Activated CD4-positive, alpha-beta T cell treated with anti-CD3 and anti-CD28 coated beads, Interleukin-2, amount 50 U/mL, for 16 hours (primary cell): ENCODE measurements around the gene SLC35A2.

Source experiments
- DNase-seq: peaks from one replicate; pipeline ENCODE4 v3.0.0-alpha.2; 2020

The SLC35A2 gene

DNA sequence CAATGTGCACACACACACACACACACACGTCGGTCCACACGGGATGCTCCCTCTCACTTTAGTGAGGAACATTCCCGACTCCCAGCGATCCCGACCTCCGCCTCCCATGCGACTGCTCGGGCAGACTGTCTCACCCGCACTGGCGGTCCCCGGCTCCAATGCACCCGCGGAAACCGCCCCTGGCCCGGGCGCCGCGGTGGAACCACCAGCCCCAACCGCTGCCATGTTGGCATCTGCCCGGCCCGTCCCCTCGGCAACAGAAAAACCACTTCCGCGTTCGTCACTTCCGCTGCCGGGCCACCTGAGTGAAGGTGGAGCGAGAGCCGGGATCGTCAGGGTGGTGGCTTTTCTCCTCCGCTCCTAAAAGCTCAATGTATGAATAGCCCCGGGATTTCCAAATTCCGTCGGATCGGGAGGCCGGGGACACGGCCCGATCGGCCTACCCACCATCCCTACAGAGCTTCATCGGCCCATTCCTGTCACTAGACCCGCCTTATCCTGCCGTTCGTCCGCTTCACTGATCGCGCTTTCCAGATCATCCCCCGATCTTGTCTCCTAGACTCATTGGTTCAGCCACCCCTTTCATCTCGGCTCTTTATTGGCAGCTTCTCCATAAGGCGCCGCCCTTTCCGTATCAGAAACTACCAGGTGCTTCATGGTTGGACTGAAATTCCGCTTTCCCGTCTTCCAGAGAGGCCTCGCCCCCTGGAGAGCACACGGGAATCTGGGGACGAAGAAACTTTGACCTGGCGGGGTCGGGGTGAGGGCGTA lies at the start of gene SLC35A2:
SLC35A2 (minus strand) TSS at position 235 of the 771 bp plus-strand sequence; CDS start at position 225, 10 bp downstream.
- peak; percentile 87 for DNase-seq

DNA sequence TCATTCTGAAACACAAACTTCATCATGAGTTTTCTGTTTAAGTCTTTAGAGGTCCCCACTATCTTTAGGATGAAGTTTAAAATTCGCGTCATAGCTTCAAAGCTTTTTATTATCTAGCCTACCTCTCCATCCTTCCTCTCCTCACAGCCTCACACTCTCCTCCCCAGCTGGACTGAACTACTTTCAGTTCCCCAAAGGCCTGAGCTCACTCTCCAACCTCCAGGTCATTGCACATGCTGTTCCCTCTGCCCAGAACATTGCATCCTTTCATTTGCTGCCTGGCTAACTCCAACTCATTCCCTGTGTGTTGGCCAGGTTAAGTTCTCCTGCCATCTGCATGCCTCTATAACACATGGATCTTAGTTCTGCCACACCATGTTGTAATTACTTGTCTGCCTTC lies 48.8 kb upstream of the SLC35A2 start:
- no peak for DNase-seq

DNA sequence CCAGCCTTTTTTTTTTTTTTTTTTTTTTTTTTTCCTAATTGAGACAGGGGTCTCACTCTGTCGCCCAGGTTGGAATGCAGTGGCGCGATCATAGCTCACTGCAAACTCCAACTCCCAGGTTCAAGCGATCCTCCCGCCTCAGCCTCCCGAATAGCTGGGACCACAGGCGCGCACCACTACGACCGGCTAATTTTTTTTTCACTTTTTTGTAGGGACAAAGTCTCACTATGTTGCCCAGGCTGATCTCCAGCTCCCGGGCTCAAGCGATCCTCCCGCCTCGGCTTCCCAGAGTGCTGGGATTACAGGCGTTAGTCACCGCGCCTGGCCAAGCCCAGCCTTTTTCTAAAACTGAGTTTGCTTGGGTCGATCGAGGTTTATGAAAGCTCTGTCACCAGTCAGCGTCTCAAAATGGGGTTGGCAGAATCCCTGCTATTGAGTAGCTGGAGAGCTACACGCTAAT lies 47.2 kb upstream of the SLC35A2 start:
- DNase-seq = no peak

DNA sequence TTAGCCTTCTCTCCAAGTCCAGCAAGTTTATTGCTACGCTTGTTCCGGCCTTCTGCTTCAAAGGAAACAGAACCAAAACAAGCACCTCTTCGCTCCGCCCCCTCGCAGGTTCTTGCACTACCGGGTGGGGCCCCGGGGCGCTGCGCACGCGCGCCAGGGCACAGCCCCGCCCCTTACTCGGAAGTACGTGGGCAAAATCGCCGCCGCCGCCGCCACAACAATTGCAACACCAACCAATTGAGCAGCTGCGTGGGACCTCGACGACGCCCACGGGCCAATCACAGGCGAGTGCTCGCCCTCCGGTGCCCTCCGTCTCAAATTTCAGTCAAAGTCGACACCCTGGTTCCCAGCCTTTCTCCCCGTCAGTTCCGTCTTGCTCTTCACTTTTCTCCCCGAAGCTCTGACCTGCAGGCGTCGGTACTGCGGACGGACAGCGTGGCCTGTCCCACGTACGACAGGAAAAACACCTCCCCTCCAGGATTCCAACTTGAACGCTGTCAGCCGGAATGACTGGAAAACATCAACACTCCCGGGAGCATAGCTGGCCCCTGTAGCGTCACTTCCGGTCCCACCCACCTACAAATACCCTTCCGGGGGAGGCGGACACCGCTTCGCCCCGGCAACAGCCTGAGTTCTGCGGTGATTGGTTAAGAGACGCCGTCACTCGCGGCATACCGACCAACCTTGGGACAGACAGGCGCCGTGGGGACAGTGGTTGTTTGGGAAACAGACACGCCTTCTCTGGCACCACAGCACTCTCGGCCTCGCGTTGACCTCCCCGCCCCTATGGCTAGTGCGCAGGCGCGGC lies 46.6 kb upstream of the SLC35A2 start:
- DNase-seq = peak; percentile 95

DNA sequence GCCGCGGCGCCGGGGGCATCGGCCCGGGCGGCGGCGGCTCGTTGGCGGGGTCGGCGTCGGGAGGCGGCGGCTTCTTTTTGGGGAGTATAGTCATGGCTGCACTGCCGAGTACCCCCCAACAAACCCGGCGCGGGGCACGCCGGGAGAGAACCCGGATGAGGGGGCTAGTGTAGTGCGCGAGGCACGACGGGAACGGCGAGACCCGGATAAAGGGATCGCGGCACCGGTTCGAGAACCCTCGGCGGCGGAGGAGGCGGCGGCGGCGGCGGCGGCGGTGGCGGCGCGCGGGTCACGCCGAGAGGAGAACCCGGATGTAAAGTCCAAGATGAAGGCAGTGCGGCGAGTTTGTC lies 46.0 kb upstream of the SLC35A2 start, which contains the start of gene OTUD5:
OTUD5 (minus strand) TSS at position 131 of the 350 bp plus-strand sequence; CDS start at position 94, 37 bp downstream.
- peak; percentile 72 for DNase-seq

DNA sequence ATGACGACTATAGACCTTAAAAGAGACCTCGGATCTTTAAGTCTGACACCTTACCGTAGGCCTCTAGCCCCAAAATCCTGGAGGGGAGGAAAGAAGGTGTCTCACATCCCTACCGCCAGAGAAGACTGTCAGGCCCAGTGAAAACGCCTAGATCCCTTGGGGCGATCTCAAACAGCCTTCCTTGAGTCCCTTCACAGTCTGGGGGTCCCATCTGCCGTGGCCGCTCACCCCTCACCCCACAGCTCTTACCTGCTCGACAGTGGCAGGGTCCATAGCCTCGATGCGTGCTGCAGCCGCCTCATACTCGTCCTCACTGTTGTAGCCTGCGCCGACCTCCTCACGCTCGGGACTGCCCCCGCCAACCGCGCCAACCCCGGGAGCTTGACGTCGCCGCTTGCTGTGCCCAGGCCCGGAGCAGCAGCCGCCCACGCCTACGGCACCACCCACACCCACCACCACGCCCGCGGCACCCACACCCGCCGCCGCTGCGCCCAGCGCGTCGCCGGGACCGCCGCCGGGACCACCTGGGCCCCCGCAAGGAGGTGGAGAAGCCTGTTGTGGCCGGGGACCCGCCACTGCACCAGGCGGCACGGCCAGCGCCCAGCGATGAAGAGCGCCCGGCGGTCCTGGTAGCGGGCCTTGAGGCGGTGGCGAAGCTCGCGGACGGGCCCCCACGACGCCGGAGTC lies 45.4 kb upstream of the SLC35A2 start:
- peak; percentile 33 for DNase-seq

DNA sequence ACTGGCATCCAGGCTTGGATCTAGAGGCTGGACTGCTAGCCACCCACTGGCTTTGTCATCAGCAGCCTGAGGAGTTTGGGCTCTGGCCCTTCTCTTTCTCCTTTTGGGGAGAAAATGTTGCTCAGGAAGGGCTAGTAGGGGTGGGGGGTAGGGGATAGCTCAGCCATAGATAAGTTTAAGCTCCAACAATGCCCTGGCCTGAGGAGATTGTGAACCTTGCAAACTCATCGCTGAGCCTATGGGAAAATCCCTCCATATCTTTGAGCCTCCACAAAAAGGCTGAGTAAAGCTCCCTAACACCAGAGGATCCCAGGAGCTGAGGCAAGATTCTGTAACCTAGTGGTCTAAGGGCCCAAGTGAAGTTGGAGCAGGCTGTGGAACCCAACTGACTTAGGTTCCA lies 37.1 kb upstream of the SLC35A2 start:
- DNase-seq = no peak

DNA sequence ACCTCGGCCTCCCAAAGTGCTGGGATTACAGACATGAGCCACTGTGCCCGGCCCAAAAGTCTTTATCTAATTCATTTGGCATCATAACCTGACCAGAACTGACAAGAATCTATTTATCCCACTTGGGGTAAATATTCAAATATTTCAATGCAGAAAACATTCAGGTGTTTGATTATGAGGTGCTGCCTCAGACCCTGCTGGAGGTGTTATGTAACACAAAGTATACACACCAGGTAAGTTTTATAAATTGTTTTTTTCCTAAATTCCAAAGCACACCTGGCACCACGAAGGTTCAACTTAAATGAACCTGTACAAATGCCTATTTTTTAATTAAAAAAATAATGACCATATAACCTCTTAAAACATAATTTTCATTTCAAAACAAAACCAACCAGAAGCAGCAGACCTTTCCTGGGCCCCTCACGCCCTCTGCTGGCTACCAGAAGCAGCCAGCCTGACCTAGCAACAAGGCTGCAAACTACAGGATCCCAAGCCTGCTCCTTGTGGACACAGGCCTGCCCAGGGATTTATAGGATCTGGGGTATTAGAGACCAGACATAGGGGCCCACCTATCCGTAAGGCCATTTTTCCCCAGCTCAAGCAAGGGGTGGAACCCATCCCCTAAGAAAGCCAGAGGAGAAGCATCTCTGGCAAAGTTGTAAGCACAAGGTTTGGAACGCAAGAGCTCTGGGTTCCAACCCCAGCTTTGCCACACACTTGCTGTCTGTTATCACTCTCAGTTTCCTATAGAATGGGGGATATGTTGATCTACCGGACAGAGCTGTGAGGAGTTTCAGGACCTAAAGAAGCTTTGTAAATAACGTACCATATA lies 34.3 kb upstream of the SLC35A2 start:
- DNase-seq = peak; percentile 60

DNA sequence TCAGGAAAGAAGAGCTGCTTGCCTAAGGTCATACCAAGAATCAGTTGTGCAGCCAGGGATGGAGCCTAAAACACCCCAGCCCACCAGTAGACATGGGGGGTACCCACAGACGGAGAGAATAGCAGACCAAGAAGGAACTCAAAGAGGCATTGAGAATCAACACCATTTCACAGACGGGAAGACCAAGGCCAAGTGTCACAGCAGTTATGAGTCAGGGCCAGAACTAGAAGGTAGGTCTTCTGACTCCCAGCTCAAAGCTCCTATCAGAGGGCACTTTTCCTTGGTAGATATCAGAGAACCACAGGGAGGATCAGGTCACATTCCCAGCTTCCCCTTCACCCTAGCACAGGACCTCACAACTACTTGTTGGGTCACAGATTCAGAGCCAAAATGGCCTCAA lies 31.4 kb upstream of the SLC35A2 start:
- DNase-seq = peak; percentile 45

DNA sequence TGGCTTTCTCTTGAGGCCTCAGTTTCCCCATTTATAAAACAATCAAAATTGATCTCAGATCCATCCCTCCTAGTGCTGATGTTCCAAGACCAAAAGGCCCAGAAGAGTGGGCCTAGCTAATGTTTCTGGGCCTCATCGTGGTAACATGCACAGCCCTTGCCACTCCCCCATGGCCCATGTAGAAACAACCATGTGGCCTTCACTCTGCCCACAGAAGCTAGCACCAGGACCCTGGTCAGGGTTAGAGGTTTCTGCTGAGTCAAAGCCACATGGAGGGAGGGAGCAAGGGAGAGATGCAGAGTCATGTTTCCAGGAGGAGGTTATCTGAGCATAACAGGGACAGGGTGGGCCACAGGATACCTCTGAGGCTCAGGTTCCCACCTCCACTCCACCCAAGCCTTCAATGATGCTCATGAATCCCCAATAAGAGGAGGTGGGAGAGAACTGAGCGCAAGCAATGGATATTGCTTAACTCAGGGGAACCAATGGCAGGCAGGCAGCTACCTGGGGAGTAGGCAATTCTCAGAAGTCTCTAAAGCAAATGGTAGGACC lies 29.0 kb upstream of the SLC35A2 start:
- peak; percentile 63 for DNase-seq

DNA sequence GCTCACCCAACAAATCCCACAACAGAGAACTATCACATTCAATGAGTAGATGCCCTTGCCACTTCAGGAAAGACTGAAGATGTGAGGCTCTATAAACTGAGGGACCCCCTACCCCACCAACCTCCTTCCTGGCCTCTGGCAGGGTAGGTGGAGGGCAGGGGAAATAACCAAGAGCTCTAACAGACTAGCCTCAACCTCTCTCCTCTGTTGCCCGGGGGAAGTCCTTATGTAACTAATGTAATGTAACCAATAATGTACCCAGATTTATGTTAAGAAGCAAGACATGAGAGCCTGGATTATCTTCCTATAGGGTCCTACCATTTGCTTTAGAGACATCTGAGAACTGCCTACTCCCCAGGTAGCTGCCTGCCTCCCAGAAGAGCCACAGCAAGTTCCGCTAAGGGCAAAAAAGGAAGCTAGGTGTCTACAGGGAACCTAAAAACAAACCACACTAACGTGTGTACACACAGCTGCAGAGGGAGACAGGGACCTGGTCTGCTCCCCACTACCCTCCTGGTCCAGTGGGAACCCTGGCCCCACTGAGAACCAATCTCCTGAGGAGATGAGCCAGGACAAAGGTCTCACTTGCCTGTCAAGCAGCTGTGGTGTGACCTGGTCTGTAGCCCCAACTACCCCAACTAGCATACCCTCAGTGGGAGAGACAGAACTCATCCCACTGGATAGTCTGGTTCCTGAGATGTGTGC lies 28.2 kb upstream of the SLC35A2 start:
- DNase-seq = peak; percentile 34

DNA sequence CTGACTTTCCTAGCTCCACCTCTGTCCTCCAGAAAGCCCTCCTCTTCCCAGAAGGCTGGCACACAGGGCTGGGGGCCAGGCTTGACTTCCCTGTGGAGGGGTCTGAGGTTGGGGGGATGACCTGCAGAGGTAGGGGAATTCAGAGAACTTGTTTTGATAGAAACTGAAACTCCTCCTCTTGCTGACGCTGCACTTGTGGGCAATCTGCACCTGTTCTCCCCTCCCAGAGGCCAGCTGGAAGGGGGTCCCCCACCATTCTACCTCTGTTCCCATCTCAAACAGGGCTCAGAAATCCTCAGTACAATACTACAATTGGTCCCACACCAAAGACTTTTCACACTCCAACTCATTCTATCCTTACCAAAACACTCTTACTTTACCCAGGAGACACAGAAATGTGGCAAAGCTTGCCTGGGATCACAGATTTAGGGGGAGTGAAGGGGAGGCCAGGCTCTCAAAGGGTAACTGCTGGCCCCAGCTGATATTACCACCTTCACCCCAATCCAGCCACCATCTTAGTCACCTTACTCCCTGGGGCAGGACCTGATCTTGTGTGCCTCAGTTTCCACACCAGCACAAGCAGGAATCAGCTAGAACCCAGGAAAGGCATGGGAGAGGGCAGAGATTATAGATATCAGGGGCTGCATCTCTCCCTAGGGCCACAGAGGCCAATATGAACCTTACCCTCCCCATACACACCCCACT lies 27.4 kb upstream of the SLC35A2 start:
- peak; percentile 90 for DNase-seq

DNA sequence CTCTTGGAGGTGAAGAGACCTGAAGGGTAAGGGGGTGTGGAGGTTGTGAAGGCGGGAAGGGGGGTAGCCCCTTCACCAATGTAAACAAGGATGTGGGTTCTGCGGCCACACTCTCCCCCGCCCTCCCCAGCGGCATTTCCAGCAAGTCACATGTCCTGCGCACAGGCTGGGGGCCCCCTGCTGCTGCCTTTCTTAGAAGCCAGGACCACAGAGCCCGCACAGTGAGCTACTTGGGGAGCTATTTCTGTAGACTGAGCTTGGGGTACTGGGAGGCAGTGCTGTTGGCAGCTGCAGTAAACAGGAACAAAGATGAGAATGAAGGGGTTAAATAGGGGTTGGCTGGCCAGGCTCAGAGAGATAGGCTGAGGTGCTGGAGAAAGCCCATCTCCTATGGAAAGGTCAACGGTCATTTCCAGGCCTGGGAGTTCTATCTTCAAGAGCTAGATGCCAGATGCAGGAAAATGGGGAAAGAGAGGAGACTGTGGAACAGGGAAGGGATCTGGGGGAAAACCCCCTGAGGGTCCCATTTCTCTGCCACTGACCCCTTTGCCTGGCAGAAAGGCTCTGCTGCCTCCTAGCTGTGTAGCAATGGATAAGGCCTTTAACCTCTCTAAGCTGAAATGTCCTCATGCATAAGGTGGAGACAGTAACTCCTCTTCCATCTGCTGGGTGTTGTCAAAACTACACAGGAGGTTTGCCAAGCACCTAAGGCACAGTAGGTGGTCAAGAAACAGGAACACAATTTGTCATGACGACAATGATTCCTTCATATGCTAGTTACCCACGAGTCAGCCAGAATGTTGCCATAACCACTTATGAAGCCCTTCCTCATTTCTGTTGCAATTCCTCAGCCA lies 25.8 kb upstream of the SLC35A2 start:
- peak; percentile 95 for DNase-seq

DNA sequence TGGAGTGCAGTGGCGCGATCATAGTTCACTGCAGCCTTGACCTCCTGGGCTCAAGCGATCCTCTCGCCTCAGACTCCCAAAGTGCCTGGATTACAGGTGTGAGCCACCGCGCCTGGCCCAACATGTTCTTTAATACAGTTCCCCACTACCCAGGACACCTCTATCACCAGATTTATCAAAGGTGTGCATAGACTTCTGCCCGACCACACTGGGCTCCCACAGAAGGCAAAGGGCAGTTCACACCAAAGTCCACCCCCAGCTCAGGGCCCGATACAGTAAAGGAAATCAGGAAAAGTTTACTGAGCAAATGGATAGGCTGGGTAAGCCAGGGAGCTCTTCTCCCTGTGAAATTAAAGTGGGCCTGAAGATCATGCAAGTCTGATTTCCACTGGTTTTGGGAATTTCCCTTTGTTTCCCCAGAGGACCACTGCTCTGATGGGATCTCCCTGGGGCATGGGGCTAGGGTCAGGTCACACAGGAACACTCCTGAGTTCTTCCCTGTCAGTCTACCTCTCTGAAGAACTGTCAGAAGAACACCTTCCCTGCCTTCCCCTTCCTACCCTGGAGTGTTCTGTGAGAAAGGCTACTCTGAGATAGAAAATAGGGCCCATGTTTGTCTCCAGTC lies 25.1 kb upstream of the SLC35A2 start:
- DNase-seq = peak; percentile 21

DNA sequence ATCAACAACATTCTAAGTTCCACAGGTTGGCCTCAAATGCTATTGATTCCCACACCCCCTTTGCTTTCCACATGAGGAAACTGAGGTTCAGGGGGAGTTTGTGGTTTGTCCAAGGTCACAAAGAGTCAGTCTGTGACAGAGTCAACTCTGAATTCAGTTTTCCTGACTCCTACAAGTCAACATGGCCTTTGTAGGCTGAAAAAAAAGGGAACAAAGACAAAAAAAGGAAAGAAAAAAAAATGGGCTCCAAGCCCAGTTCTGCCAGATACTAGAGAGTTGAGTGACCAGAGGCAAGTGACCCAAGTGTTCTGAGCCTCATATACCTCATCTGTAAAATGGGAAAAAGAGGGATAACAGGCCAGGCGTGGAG lies 23.8 kb upstream of the SLC35A2 start:
- DNase-seq = no peak

DNA sequence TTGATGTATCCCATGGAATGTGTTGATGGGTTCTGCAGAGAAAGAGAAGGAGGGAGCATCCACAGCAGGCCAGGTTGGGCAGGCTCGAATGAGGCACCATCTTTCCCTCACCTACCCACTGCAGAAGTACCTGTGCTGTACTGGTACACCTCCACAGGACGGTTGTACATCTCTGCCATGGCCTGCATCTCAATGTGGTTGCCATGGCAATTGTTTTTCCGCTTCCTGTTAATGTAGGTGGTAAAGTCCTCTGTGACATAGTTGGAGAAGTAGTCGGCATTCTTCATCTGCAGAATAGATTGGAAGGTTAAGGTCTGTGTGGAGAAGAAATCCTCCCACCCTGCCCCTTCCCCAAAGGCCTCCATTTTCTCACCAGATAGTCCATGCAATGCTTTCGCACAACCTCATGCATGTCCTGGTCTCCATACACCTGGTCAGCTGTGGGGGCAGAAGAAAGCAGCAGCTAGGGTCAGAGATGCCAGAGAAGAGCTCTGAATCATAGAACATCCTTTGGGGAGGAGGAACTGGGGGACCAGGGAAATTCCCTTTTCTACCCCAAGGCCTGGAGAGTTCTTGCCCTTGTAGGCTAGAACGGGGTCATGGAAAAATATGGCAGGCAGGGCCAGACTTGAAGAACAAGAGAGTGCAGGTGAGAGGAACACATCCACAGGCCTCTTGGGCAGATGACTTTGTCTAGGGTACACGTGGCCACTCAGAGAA lies 23.3 kb upstream of the SLC35A2 start:
- peak; percentile 37 for DNase-seq

DNA sequence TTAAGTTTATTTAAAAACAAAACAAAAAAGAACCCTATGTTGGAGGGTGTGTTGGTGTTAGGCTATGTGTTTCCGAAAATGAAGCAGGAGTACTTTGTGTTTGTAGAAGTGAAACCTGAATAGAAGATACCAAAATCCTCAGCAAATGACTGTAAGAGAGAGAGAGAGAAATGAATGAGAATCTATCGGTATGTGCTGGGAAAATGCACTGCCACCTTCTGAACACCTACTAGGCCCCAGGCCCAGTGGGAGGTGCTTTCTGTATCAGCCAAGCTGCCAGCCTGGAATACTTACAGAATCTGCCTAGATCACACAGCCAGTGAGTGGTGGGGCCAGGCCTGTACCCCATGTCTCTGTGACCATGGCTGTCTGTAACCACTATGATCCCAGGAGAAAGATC lies 22.3 kb upstream of the SLC35A2 start:
- DNase-seq = peak; percentile 46

DNA sequence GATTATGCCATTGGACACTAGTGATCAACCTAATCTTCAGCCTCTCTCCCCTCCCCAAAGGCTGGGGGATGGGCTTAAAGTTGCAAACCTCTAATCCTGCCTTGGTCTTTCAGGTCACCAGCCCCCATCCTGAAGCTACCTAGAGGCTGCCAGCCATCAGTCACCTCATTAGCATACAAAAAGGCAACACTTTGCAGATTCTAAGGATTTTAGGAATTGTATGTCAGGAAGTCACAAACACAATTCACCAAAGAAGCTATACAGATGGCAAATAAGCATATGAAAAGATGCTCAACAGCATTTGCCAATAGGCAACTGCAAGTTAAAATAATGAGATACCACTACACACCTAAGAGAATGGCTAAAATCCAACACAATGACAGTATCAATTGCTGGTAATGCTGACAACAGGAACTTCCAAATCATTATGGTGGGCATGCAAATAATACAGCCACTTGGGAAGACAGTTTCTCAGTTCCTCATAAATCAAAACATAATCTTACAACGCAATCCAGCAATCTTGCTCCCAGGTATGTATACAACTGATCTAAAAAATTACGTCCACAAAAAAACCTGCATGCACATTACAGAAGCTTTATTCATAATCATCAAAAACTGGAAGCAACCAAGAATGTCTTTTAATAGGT lies 16.4 kb upstream of the SLC35A2 start:
- no peak for DNase-seq
